ENCODE data around the gene NECAB2.

NECAB2 gene

DNA sequence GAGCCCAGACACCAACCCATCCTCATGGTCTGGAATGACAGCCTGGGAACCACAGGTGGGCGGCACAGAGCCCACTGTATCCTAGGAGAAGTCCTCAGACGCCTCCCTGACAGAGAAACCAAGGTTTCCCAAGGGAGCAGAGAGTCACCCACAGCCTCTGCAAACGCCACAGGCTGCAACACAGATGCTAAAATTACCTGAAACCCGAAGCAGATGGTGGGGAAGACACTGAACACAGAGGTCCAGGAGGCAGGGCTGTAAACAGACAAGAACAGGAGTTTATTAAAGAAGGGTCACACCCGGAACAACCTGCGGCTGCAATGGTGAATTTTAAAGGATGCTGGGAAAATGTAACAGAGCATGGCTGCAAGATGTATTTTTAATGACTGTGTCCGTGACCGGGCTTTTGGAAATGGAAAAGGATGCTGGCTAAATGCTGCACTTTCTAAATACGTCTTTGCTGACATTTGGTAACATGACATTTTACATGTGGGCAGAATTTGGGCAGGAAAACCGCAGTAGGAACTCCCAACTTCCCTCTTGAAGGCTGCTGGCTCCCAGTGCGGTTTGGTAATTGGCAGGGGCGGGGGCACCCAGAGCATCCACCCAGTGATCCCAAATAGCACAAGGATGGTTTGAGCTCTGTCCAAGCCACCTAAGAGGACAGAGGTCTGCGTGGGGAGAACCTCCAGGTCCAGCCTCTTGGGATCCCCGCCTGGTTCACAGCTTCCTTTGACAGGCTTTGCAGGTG is 61.4 kb downstream of the NECAB2 start:
- no peak for FAIRE-seq

DNA sequence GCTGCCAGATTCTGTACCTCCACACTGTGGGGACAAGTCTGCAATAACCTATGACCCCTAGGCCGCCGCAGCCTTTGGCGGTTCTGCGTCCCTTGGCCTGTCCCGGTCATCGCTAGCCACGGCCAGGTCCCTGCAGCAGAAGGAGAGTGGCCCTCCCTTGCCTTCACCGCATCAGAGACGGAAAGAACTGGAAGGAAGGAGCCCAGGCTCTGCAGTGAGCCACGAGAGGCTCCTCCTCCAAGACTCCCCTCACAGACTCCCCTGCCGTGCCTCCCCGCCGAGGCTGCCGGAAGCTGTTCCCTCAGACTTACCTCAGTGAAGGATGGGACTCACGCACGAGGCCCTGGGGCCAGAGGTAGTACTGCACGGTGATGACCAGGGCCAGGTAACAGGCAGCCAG is 63.5 kb downstream of the NECAB2 start:
- FAIRE-seq = no peak

DNA sequence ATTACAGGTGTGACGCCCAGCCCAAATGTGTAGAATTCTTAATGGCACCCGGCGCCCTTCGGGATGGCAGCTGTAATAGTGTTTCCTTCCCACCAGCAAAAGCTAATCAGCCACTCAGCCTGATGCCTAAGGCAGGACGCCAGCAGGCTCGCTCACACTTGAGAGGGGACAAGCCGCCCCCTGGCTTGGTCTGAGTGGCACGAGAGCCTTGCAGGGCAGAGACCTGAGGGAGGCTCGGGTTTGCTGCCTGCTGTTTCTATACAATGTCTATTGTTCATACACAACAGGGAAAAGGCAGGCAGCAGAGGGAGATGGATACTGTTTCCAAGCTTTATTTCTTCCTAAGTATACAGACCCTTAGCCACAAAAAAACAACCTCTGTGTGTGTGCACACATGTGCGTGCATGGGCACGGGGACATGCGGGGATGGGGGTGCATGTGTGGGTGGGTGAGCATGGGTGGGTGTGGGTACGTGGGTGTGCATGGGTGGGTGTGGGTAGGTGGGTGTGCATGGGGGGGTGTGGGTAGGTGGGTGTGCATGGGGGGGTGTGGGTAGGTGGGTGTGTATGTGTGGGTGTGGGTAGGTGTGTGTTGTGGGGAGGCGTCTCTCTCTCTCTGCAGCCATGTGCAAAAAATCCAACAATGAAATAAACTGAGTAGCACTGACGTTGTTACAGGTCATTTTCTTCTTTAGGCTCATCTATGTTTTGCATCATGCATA is 64.6 kb downstream of the NECAB2 start:
- FAIRE-seq = no peak

DNA sequence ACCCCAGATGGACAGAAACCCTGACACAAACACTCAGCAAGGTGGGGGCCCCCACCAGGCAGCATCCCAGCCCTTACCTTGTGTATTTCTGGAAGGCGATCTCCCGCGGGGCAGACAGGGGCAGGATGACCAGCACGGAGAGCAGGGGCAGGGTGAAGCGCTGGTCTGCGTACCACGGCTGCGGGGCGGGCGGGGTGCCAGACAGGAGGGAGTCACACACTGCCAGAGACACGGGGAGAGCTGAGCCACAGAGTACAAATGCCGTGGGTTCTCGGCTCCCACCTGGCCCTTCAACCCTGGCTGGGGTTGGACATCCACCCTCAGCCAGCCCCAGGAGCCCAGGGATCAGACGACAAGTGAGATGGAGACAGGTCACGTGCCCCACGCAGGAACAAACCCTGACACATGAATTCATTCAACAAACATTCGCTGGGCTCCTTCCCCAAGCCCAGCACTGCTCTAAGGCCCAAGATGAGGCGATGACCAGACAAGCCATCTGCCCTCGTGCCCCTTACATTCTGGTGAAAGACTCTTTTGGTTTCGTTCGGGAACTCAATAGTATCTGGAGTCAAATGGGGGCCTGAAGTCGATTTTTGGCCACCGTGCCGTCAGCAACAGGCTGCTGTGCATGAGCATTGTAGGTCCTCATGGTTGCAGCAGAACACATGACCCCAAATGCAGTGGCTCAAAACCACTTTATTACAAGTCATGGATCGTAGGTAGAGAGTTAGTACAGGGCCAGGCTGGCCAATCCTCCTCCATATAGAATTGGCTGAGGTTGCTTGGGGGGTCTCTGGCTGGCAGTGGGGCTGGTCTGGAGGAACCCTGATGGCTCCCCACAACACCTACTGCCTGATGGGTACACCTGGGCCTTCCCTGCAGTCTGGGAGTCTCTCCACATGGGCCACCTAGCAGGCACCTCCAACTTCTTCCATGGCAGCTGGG is 65.5 kb downstream of the NECAB2 start:
- FAIRE-seq = no peak

DNA sequence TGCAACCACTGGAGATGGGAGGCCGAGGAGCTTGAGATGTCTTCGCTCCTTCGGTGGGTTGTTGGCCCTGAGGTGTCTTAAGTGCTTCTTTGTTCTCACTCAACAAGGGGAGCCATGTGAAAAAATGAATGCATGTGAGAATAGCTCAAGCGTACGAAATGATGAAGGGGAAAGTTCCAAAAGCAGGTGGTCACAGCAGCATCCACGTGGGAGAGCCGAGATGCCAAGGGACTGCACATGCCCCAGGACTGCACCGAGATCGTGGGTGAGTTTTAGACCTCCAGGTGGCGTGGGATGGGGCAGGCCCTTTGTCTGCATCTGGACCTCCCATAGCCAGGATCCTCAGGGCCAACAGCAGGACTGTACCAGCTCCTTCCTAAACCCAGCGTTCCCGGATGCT is 66.5 kb downstream of the NECAB2 start:
- no peak for FAIRE-seq

DNA sequence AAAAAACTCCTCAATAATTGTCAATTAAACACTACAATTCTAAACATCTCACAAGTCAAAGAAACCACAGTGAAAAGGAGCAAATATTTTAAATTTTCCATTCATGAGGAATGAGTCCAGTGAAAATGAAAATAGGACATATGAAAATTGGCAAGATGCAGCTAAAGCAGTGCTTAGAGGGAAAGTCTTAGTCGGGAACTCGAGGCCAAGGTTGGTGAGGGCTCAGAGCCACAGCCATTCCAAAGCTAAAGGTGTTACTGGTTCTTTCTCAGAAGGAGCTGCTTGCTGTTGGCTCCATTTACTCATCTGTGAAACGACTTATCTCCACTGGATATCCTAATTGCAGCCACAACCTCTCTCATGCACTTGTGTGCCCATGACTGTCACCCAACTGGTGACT is 68.1 kb downstream of the NECAB2 start:
- no peak for FAIRE-seq

DNA sequence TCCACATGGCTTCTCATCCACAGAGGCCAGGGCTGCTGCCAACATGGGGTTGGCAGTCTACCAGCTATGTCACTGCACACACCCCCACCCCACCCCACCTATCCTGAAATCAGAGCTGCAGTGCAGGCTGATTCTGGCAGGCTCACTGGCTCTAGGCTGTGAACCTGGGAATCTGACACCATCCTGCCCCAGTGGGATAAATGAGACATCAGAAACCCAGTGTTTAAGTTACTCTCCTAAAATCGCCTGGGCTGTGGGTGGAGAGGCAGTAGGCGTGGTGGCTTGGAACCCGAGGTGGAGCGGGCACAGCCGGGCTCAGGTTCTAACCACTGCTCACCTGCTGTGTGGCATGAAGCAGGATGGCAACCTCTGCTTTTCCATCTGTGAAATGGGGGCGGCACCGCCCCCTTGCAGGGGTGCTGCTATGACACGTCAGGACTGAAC is 69.0 kb downstream of the NECAB2 start:
- FAIRE-seq = no peak

DNA sequence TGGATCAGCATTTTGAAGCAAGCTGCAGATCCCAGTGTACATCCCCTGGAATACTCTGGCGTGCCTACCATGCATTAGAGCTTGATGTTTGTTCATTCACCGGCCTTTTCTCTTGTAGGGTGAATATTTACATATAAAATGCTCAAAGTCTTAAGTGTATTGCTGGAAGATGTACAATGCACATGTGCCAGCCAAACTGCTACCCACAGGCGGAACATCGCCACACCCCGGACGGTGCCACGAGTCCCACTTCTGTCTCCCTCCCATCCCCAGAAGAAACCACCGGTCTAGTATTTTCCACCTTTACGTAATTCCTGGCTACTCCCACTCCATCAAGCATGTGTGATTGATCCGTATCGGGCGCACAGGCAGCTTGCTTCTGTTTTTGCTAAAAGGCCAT is 70.4 kb downstream of the NECAB2 start:
- no peak for FAIRE-seq

DNA sequence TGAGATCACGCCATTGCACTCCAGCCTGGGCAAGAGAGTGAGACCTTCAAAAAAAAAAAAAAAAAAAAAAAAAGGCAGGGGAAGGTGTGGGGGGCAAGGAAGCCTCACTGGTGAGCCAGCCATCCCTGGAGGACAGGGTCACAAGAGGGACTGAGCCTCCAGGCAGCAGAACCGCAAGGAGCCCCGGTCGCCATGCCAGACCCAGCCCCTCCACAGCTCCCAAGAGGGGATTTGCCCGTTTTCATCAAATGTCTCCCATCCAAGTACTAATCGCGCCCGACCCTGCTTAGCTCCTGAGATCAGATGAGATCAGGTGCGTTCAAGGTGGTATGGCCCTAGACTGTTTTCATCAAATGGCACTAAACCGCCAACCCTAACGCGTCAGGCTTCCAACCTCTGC is 71.7 kb downstream of the NECAB2 start:
- FAIRE-seq = no peak

DNA sequence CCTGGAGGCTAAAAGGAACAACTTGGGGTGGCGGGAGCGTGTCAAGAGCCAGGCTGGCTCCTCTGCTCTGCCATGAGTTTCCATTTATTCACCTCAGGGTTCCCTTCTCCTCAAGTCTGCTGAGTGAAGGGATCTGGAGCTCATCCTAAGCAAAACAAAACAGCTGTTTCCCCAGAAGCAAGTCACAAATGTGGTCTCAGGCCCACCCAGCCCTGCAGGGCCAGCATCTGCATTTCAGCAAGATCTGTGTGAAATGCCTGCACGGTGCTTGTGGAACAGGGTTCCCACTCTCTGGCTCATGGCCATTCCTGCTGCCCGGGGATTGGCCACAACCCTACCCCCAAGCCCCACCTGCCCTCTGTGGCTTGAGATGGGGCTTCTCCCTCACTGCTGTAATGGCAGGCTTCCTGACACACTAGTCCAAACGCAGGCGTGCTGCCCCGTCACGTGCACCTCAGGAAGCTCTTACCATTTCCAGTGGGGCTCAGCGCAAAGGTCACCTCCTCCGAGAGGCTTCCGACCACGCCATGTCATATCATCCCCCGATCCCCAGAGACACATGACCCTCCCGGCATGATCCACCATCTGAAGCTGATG is 72.3 kb downstream of the NECAB2 start:
- no peak for FAIRE-seq

DNA sequence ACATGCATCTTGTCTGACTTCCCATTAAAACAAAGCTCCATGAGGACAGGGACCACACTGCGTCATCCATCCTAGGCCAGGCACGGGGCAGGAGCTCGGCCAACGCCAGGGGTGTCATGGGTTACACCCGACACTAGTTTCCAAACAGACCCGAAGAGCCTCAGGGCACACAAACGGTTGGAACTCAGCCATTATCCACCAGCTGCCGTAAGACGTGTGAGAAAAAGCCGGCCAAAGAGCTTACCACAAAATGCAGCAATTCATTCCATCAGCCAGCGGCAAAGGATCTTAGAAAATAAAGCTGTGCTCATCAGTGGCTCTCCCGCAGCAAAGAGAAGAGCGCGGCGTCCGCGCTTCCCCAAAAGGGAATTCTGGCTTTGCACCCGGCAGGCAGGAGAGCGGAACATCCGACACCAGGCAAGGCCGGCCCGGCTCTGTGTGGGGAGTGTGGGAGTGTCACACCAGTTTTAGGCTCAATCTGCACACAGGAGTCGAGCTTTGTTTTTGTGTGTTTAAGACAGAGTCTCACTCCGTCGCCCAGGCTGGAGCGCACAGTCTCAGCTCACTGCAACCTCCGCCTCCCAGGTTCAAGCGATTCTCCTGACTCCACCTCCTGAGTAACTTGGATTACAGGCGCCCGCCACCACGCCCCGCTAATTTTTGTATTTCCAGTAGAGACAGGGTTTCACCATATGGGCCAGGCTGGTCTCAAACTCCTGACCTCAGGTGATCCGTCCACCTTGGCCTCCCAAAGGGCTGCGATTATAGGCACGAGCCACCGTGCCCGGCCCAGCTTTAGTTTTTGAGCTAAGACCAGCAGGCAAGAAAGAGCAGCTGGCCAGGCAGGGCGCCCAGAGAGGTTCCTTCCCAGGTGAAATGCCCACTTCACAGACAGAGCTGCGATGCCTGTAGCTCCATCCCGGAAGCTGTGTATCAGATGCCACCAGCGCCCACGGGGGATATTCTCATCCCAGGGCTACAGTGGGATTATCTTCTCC is 73.1 kb downstream of the NECAB2 start:
- FAIRE-seq = no peak

DNA sequence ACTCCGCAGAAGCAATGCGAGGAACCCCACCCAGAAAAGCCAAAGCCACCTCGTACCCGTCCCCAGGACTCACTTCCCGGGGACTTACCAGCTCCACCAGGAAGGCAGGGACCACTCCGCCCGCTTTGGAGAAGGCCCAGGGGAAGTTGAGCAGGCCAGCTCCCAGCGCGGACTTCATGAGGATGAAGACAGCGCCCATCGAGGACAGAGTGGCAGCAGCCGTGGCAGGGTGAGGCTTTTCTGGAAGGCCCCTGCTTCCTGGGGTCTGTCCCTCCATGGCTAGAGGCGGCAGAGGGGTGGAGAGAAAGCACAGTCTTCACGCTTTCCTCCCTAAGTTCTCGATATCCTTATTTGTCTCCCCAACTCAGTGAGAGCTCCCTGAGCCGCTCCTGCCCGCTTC is 73.8 kb downstream of the NECAB2 start:
- FAIRE-seq = no peak

DNA sequence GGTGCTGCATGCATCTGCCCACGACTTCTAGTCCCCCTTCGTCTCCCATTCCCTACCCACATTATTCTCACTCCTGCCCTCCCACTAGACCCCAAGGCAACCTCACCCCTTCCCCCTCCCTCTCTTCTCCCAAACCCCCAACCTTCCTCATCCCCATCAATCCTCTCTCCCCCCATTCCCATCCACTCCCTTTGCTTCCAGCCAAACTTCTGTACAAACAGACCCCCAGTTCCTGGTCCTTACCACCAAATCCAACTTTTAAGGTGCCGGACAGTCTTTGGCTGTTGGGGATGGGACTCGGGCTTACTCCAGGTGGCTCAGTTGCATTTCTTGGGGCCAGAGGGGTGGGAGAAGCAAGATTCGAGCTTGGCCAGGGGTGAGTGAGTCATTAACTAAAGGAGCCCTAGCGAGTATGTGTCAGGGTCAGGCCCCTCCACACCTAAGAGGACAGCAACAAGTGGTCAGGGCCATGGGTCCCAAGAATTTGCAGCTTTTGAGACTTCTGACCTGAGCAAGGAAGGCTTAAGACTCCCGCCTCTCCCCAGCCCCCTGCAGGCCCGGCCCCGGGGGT is 74.3 kb downstream of the NECAB2 start, which contains the start of gene SLC38A8:
SLC38A8 (minus strand) TSS at position 488 of the 571 bp plus-strand sequence. CDS start 638 bp downstream, outside the sequence.
- no peak for FAIRE-seq

DNA sequence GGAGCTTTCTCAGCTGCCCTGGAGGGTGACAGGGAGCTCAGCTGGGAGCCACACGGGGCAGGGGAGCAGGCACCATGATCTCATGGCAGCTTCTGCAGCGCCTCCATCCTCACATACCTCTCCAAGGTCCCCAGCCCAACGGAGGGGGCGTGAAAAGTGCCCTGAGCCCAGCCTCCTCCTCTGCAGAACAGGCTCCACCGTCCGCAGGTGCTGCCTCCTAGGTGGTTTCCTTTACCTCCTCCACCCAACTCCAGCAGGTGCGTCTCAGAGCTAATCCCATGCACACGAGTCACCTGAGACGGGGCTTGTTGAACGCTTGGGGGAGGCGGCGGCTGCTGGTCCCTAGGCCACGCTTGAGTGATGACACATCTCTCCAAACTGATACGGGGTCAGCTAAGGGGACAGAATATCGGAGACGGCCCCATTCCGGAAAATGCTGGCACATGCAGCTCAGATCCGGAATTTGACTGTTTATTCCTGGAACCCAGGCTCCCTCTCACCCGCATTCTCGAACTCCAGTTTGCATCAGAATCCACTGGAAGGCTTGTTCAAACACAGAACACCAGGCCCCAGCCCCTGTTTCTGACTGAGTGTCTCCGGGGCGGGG is 74.9 kb downstream of the NECAB2 start:
- no peak for FAIRE-seq

DNA sequence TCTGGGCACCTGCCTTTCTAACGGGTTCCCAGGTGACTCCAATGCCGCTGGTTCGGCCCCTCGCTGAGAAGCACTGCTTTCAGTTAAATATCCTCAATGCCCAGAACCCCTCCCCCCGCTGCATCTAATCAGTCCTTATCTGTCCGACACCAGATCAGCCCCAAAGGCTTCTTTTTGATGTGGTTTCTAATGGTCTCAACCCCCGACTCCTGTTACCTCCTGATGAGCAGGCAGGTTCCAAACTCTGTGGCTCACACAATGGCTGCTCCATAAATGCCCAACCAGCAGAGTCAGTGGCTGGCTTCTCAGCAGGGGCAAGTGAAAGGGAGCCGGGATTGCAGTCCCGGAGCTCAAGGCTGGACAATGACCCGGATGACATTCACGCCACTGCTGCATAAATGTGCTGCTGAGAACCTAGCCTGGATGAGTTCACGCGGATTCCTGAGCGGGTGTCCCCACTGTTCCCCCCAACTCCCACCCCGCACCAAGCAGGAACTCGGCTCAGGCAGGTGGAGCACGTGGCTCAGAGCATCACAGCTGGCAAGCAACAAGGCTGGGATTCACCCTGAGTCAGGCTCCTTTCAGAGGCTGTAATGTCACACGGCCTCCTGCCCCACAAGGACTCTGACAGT is 75.6 kb downstream of the NECAB2 start:
- no peak for FAIRE-seq

DNA sequence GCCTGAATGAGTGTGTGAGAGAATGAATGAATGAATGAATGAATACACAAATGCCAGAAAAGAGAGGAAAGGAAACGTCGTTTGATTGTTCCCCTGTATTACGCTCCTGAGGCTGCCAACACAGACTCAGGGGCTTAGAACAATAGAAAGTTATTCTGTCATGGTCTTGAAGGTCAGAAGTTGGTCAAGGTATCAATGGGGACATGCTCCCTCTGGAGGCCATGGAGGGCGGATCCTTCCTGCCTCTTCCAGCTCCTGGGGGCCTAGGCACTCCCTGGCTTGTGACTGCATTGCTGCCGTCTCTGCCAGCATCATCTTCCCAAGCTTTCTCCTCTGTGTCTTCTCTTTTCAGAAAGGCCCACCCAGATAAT is 76.1 kb downstream of the NECAB2 start:
- no peak for FAIRE-seq

DNA sequence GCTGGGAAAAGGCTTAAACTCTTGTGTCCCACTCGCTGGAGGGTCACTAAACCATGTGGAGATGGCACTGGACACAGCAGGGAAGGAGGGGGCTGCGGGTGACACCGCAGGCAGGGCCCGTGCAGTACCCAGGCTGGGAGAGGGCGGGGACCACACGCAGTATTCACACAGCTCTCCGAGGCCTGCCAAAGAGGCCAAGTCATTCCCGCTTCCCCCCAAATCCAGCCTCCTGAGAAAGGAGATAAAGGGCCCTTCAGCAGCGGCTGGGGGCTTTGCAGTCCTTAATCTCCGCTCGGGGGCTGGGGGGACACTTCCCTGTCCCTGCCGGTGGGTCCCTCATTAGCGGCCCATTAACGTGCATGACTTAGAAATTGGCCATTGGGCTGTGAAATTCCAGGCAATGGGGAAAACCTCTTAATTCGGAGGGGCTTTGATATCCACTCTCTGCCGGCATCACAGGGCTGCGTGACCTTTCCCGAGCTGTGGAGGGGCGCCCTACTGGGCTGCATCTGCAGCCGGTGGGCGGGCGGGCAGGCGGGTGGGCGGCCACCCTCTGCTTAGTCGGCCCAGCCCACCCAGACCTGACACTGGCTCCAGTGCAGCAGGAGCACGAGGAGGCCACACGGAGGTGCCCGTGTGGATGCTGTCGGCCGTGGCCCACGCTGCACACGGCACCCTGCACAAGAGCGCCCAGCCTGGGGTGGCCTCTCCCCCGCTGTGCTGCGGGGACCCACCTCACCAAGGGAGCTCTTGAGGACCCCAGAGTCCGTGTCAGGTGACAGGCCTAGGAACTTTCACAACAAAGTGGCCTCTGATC is 77.2 kb downstream of the NECAB2 start:
- no peak for FAIRE-seq

DNA sequence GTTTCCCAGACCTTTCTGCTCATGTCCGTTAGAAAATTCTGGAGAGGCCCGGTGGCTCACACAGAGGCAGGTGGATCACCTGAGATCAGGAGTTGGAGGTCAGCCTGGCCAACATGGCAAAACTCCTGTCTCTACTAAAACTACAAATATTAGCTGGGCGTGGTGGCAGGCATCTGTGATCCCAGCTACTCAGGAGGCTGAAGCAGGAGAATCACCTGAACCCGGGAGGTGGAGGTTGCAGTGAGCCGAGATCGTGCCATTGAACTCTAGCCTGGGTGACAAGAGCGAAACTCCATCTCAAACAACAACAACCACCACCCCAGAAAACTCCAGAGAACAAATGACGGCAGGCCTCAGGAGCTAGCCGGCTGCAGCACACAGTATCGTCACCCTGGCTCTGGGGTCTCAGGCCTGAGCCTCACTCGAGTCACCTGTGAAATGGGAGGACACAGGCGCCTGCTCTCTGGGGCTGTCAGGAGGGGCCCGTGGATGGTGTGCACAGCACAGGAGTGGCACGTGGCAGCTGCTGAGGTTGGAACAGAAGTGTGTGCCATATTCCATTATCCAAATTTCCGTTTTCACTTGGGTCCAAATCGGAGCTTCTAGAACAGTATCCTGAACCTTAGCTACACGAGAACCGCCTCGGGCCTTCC is 77.9 kb downstream of the NECAB2 start:
- FAIRE-seq = no peak

DNA sequence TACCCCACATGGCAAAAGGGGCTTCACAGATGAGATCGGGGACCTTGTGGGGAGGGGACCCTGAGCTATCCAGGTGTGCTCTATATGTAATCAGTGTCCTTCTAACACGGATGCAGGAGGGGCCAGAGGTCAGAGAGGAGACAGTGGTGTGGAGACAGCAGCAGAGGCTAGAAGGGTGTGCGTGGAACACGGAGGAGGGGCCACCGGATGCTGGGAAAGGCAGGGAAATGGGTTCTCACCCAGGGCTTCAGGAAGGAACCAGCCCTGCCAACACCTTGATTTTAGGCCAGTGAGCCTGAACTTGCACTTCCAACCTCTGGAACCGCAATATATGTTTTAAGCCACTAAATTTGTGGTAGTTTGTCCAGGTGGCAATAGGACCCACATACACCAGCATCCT is 79.2 kb downstream of the NECAB2 start:
- no peak for FAIRE-seq
